ENCODE results near the gene PSMA7. TPM values are rescaled to one million over a fixed set of nuclear protein-coding genes. Genes with fewer than 3 reads are reported as not detected.
A peak's percentile ranks its signal among the peaks of the same experiment; 100 is the strongest.

PSMA7 gene
- total RNA-seq, 6 experiments from 2014 or later: 296 to 357 (median 334) TPM

DNA sequence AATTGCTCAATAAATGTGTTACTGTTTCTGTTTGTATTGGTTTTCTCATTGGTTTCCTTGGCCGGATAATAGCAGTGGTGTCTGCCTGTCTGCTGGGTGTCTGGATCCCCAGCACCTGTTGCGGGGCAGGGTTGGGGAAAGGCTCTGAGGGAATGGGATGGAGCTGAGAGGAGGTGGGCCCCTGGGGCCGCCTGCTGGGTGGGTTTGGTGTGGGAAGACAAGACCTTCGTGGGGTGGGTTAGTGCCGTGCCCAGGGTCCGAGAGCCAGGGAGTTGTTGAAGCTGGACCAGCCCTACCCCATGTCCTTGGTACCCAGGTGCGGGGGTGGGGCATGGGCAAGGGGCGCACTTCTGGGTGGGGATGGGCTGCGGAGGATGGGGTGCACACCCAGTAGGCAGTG, 4.3 kb upstream of the PSMA7 start:
- H3K27me3 Mint-ChIP-seq (ENCODE audit: insufficient read depth): peaks cover 3% of the 10 kb centered on the region
- no peak overlapping the region for H3K27ac Mint-ChIP-seq
- peaks cover 4% of the 10 kb centered on the region for H3K36me3 Mint-ChIP-seq (ENCODE audit: low read depth)
- peaks cover 26% of the 10 kb centered on the region for H3K4me1 Mint-ChIP-seq (ENCODE audit: low read depth)
- no peak overlapping the region for H3K4me3 Mint-ChIP-seq
- no peak for TF ChIP-seq CTCF (IDR thresholded peaks at IDR 0.05)
- no peak for DNase-seq
- no peaks in the 10 kb centered on the region for H3K9me3 Mint-ChIP-seq

- Mint-ChIP-seq H3K36me3 (ENCODE audit: low read depth) (peaks cover 3% of the 10 kb centered on the region), H3K27ac (no peak overlapping the region), H3K9me3 (no peaks in the 10 kb centered on the region), H3K27me3 (ENCODE audit: insufficient read depth) (peaks cover 3% of the 10 kb centered on the region), H3K4me1 (ENCODE audit: low read depth) (peaks cover 26% of the 10 kb centered on the region), H3K4me3 (no peak overlapping the region)
- TF ChIP-seq CTCF (IDR thresholded peaks at IDR 0.05): no peak
- DNase-seq: no peak
Observed at GRCh38 chr20:62147125-62147524, 3.9 kb upstream of the PSMA7 start.

DNA sequence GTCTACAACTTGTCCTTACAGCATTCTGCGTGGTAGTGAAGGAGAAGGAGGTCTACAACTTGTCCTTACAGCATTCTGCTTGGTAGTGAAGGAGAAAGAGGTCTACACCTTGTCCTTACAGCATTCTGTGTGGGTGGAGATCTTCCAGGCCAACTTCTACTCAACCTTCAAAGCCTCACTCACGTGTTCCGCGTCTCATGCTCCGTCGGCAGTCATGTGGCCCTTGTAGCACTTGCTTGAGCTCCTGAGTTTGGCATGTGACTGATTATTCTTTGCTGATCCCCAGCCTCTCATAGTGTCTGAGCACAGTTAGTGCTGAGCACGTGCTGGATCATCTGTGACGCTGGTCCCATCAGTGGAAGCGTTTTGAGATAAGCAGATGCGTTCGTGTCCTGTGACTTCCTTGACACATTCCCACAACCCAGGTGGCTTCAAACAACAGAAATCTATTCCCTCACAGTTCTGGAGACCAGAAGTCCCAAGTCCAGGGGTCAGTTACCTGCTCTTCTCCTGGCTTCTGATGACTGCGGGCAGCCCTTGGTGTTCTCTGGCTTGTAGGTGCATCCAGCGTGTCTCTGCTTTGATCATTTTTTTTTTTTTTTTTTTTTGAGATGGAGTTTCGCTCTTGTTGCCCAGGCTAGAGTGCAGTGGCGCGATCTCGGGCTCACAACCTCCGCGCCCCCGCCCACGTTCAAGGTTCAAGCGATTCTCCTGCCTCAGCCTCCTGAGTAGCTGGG, 3.0 kb upstream of the PSMA7 start:
- Mint-ChIP-seq H3K27me3 (ENCODE audit: insufficient read depth) (peaks cover 4% of the 10 kb centered on the region), H3K36me3 (ENCODE audit: low read depth) (peaks cover 7% of the 10 kb centered on the region; the same call in 1 of the 2 replicates), H3K27ac (no peak overlapping the region), H3K4me1 (ENCODE audit: low read depth) (peaks cover 35% of the 10 kb centered on the region), H3K9me3 (no peaks in the 10 kb centered on the region), H3K4me3 (no peak overlapping the region)
- DNase-seq: no peak
- TF ChIP-seq CTCF (IDR thresholded peaks at IDR 0.05): no peak

- no peak overlapping the region; the same call in 1 of the 2 replicates for H3K4me3 Mint-ChIP-seq
- no peak overlapping the region for H3K27ac Mint-ChIP-seq
- H3K27me3 Mint-ChIP-seq (ENCODE audit: insufficient read depth): peaks cover 4% of the 10 kb centered on the region
- H3K36me3 Mint-ChIP-seq (ENCODE audit: low read depth): peaks cover 10% of the 10 kb centered on the region
- H3K9me3 Mint-ChIP-seq: no peaks in the 10 kb centered on the region
- no peak for DNase-seq
- H3K4me1 Mint-ChIP-seq (ENCODE audit: low read depth): peaks cover 40% of the 10 kb centered on the region
- TF ChIP-seq CTCF (IDR thresholded peaks at IDR 0.05): no peak
Observed at GRCh38 chr20:62145688-62146018, 2.5 kb upstream of the PSMA7 start.

- peaks cover 4% of the 10 kb centered on the region for H3K27me3 Mint-ChIP-seq (ENCODE audit: insufficient read depth)
- peak overlapping the region; percentile 91 for H3K4me3 Mint-ChIP-seq
- no peak for DNase-seq
- H3K9me3 Mint-ChIP-seq: no peaks in the 10 kb centered on the region
- H3K4me1 Mint-ChIP-seq (ENCODE audit: low read depth): peaks cover 41% of the 10 kb centered on the region
- TF ChIP-seq CTCF (IDR thresholded peaks at IDR 0.05): peak; percentile 13; the same call in 1 of the 2 replicates
- peaks cover 20% of the 10 kb centered on the region for H3K36me3 Mint-ChIP-seq (ENCODE audit: low read depth)
- H3K27ac Mint-ChIP-seq: peak overlapping the region; percentile 76
Observed at GRCh38 chr20:62143957-62144825, 997 bp upstream of the PSMA7 start.
